Small intestine (tissue), 7 donors: ENCODE results near the gene GATA5. TPM values are rescaled to one million over a fixed set of nuclear protein-coding genes. Genes with fewer than 3 reads are reported as not detected.

Experiments used
- DNase-seq, 2 donors: peaks; one replicate each; pipeline versions ENCODE4 v3.0.0 to v3.0.0-alpha.2; 2013
- FAIRE-seq: peaks from 2 replicates; lab custom pipeline; 2012; peaks lifted over from hg19 to GRCh38; lab: Jason Lieb, UNC
- H3K27ac ChIP-seq, 3 donors: one replicate each; pipeline ENCODE4 v1.5.1; 2013; ENCODE audit warnings: low read length in 2 of 3, mild to moderate bottlenecking in 2 of 3, control low read depth in 1 of 3, inconsistent platforms in 1 of 3, low read depth in 1 of 3, moderate library complexity in 1 of 3
- H3K27me3 ChIP-seq, 3 donors: one replicate each; pipeline ENCODE4 v1.6.1; 2013; ENCODE audit warnings: low read length in 3 of 3, inconsistent platforms in 1 of 3; ENCODE audit not compliant: control insufficient read depth in 3 of 3, insufficient read depth in 3 of 3
- H3K36me3 ChIP-seq, 3 donors: one replicate each; pipeline ENCODE4 v1.6.1; 2013; ENCODE audit warnings: low read length in 3 of 3, inconsistent platforms in 1 of 3, low read depth in 1 of 3, mild to moderate bottlenecking in 1 of 3, moderate library complexity in 1 of 3; ENCODE audit not compliant: control insufficient read depth in 3 of 3, insufficient read depth in 2 of 3
- H3K4me1 ChIP-seq, 3 donors: one replicate each; pipeline ENCODE4 v1.6.1; 2013; ENCODE audit warnings: low read length in 2 of 3, inconsistent platforms in 1 of 3, low read depth in 1 of 3, mild to moderate bottlenecking in 1 of 3, moderate library complexity in 1 of 3; ENCODE audit not compliant: control insufficient read depth in 3 of 3, insufficient read depth in 2 of 3
- H3K4me3 ChIP-seq, 3 donors: one replicate each; pipeline ENCODE4 v1.5.1; 2013; ENCODE audit warnings: low read length in 3 of 3, control low read depth in 1 of 3, inconsistent platforms in 1 of 3, low read depth in 1 of 3, mild to moderate bottlenecking in 1 of 3, moderate library complexity in 1 of 3
- H3K9me3 ChIP-seq, 2 donors: one replicate each; pipeline ENCODE4 v1.6.1; 2013; ENCODE audit warnings: low read depth in 1 of 2, low read length in 1 of 2; ENCODE audit not compliant: control insufficient read depth in 2 of 2, insufficient read depth in 1 of 2
- WGBS, 3 donors: extraction: QIAGEN DNeasy Blood & Tissue Kit; methylation state at CpG; one replicate each; pipeline ENCODE4 v1.1.7; 2013; 5-methylcytosine and 5-hydroxymethylcytosine counted together
- polyA plus RNA-seq, 4 donors: library from polyadenylated mRNA; stranded (reverse) in 3 of 4; unstranded in 1 of 4; fragments of 200-250 nt in 3 of 4; fragments of 120-200 nt in 1 of 4; gene quantifications; one replicate each; pipeline versions ENCODE4 v1.2.1 to v1.2.3, GENCODE V29; 2013
- donor health status: healthy with polysubstance abuse.
- donor health status: control.
- donor health status: control.
- donor health status: Bipolar disorder and iron deficiency.
- donor health status: healthy.

GATA5 gene
- polyA plus RNA-seq, 4 donors: 11.9 to 52.9 (median 34.7) TPM

DNA sequence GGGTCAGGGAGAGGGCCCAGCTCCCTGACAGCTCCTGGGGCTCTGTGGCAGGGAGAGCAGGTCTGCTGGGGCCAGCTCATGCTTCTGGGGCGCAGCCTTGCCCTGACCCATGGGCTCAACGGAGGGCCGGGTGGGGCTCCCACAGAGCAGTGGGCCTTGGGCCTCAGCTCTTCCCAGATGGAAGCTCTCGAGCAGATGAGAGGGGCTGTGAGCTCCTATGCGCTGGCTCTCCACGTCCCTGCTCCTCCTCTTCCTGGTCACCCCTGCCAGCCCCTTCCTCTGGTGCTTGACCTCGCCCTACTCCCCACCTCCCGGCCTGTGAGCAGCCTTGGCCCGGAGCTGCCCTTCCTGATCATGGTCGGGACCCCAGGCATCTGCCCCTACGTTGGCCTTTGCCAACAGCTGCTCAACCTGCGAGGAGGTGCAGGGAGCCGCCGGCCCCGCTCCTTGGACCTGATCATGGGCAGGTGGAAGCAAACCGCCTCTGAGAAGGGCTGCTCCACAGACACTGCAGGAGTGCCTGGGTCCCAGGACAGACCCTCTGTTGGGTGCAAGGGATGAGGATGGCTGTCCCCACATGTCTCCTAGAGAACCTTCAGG lies 26.8 kb upstream of the GATA5 start:
- no peak for FAIRE-seq

DNA sequence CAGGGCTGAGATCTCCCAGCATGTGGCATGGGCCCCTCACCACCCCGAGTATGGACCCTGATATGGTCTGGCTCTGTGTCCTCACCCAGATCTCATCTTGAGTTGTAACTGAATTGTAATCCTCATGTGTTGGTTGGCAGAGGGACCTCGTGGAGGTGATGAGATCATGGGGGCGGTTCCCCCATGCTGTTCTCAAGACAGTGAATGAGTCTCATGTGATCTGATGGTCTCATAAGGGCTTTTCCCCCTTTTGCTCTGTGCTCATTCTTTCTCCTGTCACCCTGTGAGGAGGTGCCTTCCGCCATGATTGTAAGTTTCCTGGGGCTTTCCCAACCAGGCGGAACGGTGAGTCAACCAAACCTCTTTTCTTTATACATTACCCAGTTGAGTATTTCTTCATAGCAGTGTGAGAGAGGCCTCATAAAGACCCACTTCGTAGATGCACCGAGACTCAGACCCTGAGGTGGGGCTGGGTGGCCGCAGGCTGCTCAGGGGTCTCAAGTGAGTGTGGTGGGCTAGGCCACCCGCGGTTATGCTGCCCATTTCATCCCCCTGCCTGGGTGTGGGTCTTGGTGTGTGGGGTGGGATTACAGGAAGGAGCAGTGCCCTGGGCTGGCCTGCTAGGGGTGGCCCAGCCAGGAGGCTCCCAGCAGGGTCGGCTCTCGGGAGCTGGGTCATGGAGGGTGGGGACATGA lies 26.2 kb upstream of the GATA5 start:
- FAIRE-seq (no peak), DNase-seq (no peak)
- Histone ChIP-seq H3K4me1 (peaks cover 0 to 4% (median 0%) of the 10 kb centered on the region in 3 donors), H3K27ac (no peak overlapping the region), H3K36me3 (no peaks in the 10 kb centered on the region), H3K4me3 (no peak overlapping the region), H3K27me3 (peaks cover 0 to 10% (median 0%) of the 10 kb centered on the region in 3 donors), H3K9me3 (no peaks in the 10 kb centered on the region)
- 69 to 76% (median 69%) methylated on average over 13 of the region's 13 CpGs for WGBS, 3 donors

More for the DNA sequence above, 26.8 kb upstream of the GATA5 start:
- WGBS, 3 donors: 45 to 77% (median 68%) methylated on average over 13 to 16 of the region's 16 CpGs
- Histone ChIP-seq H3K4me1 (peaks cover 0 to 3% (median 0%) of the 10 kb centered on the region in 3 donors), H3K27ac (no peak overlapping the region), H3K27me3 (peaks cover 0 to 10% (median 0%) of the 10 kb centered on the region in 3 donors), H3K9me3 (no peaks in the 10 kb centered on the region), H3K4me3 (no peak overlapping the region), H3K36me3 (no peaks in the 10 kb centered on the region)
- DNase-seq: no peak

DNA sequence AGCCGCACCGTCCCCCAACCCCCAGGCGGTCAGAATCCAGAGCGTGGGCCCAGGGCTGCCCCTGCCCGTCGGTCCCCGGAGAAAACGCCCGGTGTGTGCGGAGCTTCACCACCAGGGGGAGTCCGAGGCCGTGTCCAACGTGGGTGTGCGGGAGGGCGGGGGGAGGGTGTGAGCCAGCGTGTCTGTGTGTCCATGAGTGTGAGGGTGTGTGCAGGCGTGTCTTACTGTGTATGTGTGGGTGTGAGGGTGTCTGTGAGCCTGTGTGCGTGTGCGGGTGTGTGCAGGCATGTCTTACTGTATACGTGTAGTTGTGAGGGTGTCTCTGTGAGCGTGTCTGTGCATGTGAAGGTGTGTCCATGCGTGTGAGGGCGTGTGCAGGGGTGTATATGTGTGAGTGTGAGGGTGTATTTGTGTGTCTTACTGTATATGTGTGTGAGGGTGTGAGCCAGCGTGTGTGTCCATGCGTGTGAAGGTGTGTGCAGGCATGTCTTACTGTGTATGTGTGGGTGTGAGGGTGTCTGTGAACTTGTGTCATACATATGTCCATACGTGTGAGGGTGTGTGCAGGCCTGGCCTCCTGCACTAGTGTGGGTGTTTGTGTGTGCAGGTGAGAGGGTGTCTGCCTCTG lies 24.6 kb upstream of the GATA5 start:
- H3K27ac ChIP-seq: no peak overlapping the region
- peak; percentile 71 to 83 for DNase-seq
- H3K27me3 ChIP-seq: peaks cover 0 to 12% (median 0%) of the 10 kb centered on the region in 3 donors
- 12 to 23% (median 18%) methylated on average over 26 of the region's 26 CpGs for WGBS, 3 donors
- no peak for FAIRE-seq
- no peaks in the 10 kb centered on the region for H3K9me3 ChIP-seq
- H3K36me3 ChIP-seq: no peaks in the 10 kb centered on the region
- H3K4me3 ChIP-seq: no peak overlapping the region
- H3K4me1 ChIP-seq: peaks cover 0 to 20% (median 2%) of the 10 kb centered on the region in 3 donors

DNA sequence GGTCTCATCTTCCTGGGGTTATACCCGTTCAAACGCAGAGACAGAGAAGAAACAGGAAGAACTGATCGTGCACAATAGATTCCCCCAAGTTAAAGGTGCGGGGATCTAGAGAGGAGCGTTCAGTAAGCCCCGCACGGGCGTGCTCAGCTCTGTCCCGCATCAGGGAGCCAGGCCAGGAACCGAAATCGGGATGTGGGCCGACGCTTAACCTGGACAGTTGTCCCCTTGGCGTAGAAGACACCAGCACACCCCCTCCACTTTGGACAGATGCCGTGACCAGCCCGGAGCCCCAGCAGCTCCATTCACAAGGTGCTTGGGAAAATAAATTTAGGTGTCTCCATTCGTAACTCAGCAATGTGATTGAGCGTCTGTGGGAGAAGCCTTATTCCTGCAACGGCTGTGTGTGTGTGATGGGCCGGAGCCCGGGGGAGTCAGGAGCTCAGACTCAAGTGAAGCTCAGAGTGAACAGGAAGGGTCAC lies 24.0 kb upstream of the GATA5 start:
- 61 to 64% (median 64%) methylated on average over 21 of the region's 21 CpGs for WGBS, 3 donors
- Histone ChIP-seq H3K4me1 (peaks cover 0 to 25% (median 2%) of the 10 kb centered on the region in 3 donors), H3K36me3 (no peaks in the 10 kb centered on the region), H3K4me3 (no peak overlapping the region), H3K9me3 (no peaks in the 10 kb centered on the region), H3K27me3 (peaks cover 0 to 12% (median 0%) of the 10 kb centered on the region in 3 donors), H3K27ac (no peak overlapping the region)
- DNase-seq (no peak), FAIRE-seq (no peak)

DNA sequence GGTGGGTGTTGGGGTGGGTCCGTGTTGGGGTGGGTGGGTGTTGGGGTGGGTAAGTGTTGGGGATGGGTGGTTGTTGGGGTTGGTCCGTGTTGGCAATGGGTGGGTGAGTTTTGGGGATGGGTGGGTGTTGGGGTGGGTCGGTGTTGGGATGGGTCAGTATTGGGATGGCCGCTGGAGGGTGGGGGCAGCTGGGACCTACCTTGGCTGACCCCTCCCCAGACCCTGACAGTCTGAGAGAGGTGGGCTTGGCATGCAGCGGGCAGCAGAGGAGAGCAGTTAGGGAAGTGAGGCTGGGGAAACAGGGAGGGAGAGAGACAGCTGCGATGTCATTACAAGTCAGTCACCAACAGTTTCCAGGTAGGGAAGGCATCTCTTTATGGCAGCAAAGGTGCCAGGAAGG lies 23.1 kb upstream of the GATA5 start:
- H3K4me1 ChIP-seq: peaks cover 0 to 35% (median 2%) of the 10 kb centered on the region in 3 donors
- no peaks in the 10 kb centered on the region for H3K36me3 ChIP-seq
- DNase-seq: no peak
- WGBS, 3 donors: 87 to 92% (median 89%) methylated on average over 5 of the region's 6 CpGs
- peaks cover 0 to 12% (median 0%) of the 10 kb centered on the region in 3 donors for H3K27me3 ChIP-seq
- H3K9me3 ChIP-seq: peaks cover 0 to 4% of the 10 kb centered on the region in 2 donors
- FAIRE-seq: no peak
- no peak overlapping the region for H3K27ac ChIP-seq
- H3K4me3 ChIP-seq: no peak overlapping the region

DNA sequence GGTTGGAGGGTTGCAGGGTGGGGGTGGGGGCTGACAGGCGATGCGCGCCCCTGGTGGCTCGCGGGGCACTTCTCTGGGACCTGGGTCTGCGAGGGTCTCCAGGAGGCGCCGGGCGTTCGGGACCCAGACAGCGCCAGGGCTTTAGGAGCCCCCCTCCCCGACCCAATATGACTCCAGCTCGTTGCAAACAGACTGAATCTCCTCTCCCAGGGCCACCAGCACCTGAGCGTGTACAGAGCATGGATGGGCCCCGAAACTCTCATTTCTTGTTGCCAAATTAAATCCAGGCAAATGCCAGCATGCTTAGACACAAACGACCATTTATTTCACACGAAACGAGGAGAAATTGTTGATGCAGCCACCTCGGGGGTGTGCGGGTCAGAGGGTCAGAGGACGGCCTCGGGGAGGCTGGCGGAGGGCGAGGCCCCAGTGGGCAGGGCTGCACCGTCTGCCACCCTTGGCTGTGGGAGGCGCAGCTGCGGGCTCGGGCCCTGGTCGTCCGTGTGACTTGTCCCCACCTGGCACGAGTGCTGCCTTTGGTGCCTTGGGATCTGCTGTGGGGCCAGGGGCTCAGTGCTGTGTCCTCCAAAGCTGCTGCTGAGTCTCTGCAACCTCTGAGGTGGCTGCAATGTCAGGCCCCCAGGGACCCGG lies 20.9 kb upstream of the GATA5 start:
- Histone ChIP-seq H3K9me3 (peaks cover 0 to 8% of the 10 kb centered on the region in 2 donors), H3K4me1 (peaks cover 0 to 48% (median 2%) of the 10 kb centered on the region in 3 donors), H3K27ac (no peak overlapping the region), H3K4me3 (no peak overlapping the region), H3K27me3 (peaks cover 0 to 2% (median 0%) of the 10 kb centered on the region in 3 donors), H3K36me3 (no peaks in the 10 kb centered on the region)
- no peak for FAIRE-seq
- peak; percentile 18 to 61 for DNase-seq
- WGBS, 3 donors: 7 to 27% (median 17%) methylated on average over 29 to 32 of the region's 32 CpGs

DNA sequence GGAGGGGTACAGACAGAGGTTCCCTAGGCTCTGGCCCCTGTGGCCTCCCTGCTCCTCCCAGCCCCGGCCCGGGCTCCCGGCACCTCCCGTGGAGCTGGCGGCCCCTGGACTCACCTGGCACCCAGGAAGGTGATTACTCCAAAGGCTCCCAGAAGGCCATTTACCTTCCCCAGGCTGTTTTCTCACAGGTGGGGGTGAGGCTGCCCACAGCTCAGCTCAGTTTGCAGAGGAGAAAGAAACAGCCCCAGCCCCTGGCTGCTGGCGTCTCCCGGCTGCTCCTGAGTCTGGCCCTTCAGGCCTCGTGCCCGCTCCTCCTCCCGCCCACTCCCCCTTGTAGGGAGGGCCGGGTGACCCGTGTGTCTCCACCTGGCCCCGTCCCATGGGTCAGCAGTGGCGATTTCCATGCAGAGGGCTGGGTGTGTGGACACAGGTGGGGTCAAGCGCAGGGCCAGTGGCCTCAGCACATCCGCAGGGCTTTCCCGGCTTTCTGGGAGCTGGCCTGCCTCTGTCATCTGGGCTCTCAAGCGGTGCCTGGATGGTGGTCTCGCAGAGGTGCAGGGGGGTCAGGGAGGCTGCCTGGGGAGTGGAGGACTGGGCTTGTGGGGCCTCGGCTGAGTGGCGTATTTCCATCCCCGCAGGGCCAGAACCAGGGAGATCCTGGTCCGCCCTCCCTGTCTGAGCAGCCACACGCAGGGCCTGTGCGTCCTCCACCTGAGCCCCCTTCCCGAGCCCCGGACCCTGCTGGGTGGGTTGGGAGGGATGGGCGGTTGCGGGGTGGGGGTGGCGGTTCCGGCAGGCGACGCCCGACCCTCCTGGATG lies 20.2 kb upstream of the GATA5 start:
- Histone ChIP-seq H3K36me3 (no peaks in the 10 kb centered on the region), H3K27me3 (peaks cover 0 to 2% (median 0%) of the 10 kb centered on the region in 3 donors), H3K27ac (peak overlapping the region in 1 of 3 donors; percentile 75), H3K4me1 (peaks cover 0 to 53% (median 2%) of the 10 kb centered on the region in 3 donors), H3K9me3 (peaks cover 0 to 12% of the 10 kb centered on the region in 2 donors), H3K4me3 (no peak overlapping the region)
- DNase-seq (peak in 1 of 2 donors; percentile 72), FAIRE-seq (no peak)
- WGBS, 3 donors: 32 to 47% (median 46%) methylated on average over 22 to 34 of the region's 34 CpGs
